Lower leg skin (tissue), 3 donors: Measurements from ENCODE around the gene XYLB.

ENCODE experiments used
- CTCF ChIP-seq, 3 donors: fragments of 450-650 bp; IDR thresholded peaks; one replicate each; pipeline ENCODE4 v1.5.1; 2016; ENCODE audit warnings: antibody characterized with exemption in 3 of 3, mild to moderate bottlenecking in 3 of 3, moderate library complexity in 2 of 3
- POLR2A ChIP-seq, 2 donors: fragments of 450-650 bp; IDR thresholded peaks; one replicate each; pipeline ENCODE4 v1.6.1; 2016 to 2017; ENCODE audit warnings: antibody characterized with exemption in 2 of 2, mild to moderate bottlenecking in 1 of 2, moderate library complexity in 1 of 2

GRCh38 chr3:38308456-38308855, 38.1 kb upstream of the XYLB start:
- TF ChIP-seq CTCF (IDR thresholded peaks at IDR 0.05): no peak
- no peak for TF ChIP-seq POLR2A (IDR thresholded peaks at IDR 0.05)
